22Rv1 (cell line): Measurements from ENCODE around the gene IPO11.

Source experiments
- CTCF ChIP-seq: fragments of 450-650 bp; IDR thresholded peaks from 2 replicates; pipeline ENCODE4 v1.5.1; 2017; ENCODE audit warnings: mild to moderate bottlenecking
- ZFX ChIP-seq: fragments of 450-650 bp; IDR thresholded peaks from 2 replicates; pipeline ENCODE4 v1.6.1; 2017; ENCODE audit warnings: antibody characterized with exemption, borderline replicate concordance

GRCh38 chr5:62621280-62621679 is 208.7 kb downstream of the IPO11 start:
- TF ChIP-seq CTCF (no peak), ZFX (no peak)
